NCI-H146 (cell line): ENCODE data around the gene NPM3.

Source experiments
- DNase-seq: peaks from one replicate; lab custom pipeline; 2025; lab: John Stamatoyannopoulos, UW

Gene NPM3

GRCh38 chr10:101774589-101775272, 8.5 kb downstream of the NPM3 start:
- DNase-seq: no peak

GRCh38 chr10:101773923-101774588, 9.2 kb downstream of the NPM3 start:
- no peak for DNase-seq

- no peak for DNase-seq
Measured at GRCh38 chr10:101772895-101773761, 10.1 kb downstream of the NPM3 start.

- no peak for DNase-seq
Measured at GRCh38 chr10:101772017-101772894, 11.0 kb downstream of the NPM3 start.

- DNase-seq: no peak
Measured at GRCh38 chr10:101771380-101771779, 11.9 kb downstream of the NPM3 start.

- no peak for DNase-seq
Measured at GRCh38 chr10:101770331-101771215, 12.7 kb downstream of the NPM3 start.

GRCh38 chr10:101769541-101770180, 13.6 kb downstream of the NPM3 start:
- no peak for DNase-seq

GRCh38 chr10:101768791-101769170, 14.5 kb downstream of the NPM3 start:
- no peak for DNase-seq

- no peak for DNase-seq
Measured at GRCh38 chr10:101767966-101768790, 15.1 kb downstream of the NPM3 start.

- no peak for DNase-seq
Measured at GRCh38 chr10:101767600-101767945, 15.7 kb downstream of the NPM3 start.

GRCh38 chr10:101766753-101767599, 16.3 kb downstream of the NPM3 start:
- DNase-seq: no peak

GRCh38 chr10:101766306-101766705, 16.9 kb downstream of the NPM3 start:
- no peak for DNase-seq

GRCh38 chr10:101763141-101763846, 20.0 kb downstream of the NPM3 start:
- no peak for DNase-seq

GRCh38 chr10:101762736-101763135, 20.5 kb downstream of the NPM3 start:
- no peak for DNase-seq

GRCh38 chr10:101761226-101761625, 22.0 kb downstream of the NPM3 start:
- no peak for DNase-seq

- DNase-seq: no peak
Measured at GRCh38 chr10:101760510-101760909, 22.7 kb downstream of the NPM3 start.

- no peak for DNase-seq
Measured at GRCh38 chr10:101759309-101760247, 23.7 kb downstream of the NPM3 start.
